Stimulated activated CD8-positive, alpha-beta memory T cell treated with anti-CD3 and anti-CD28 coated beads, Interleukin-4, amount 100 ng/mL, for 48 hours (primary cell): ENCODE measurements around the gene C6orf136.

Experiments used
- DNase-seq: peaks from one replicate; pipeline ENCODE4 v3.0.0-alpha.2; 2020

Gene C6orf136

DNA sequence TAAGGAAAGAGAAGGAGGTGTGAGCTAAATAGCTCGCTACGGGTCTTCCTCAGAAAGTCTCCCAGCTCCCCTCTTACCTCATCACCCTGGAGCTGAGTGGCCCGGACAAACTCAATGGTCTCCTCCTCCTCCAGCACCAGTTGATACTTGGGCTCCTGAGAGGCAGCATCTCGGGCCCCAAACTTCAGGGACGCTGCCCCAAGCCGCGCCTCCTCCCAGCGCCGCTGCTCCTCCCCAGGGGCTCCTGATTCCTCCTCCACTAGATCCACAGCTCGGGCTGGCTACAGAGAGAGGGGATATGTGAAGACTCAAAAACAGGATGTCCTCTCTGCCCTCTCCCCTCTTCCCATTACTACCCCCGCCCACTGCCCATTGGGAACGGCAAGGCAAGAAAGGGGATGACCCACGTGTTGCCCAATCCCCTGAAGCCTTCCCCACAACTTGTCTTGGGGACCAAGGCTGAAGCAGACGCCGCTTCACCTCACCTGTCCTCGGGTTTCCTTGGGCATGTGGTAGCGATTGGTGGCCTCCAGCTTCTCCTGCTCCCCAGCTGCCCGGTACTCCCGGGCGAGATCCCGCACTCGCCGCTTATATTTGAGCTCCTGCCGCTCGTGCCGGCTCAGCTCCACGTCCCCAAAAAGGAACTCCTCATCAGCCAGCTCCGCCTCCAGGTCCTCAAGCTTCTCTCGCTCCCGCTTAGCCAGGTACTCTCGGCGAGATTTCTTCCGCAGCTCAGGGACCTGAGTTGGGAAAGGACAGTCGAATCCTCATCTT, 18.2 kb downstream of the C6orf136 start:
- no peak for DNase-seq

DNA sequence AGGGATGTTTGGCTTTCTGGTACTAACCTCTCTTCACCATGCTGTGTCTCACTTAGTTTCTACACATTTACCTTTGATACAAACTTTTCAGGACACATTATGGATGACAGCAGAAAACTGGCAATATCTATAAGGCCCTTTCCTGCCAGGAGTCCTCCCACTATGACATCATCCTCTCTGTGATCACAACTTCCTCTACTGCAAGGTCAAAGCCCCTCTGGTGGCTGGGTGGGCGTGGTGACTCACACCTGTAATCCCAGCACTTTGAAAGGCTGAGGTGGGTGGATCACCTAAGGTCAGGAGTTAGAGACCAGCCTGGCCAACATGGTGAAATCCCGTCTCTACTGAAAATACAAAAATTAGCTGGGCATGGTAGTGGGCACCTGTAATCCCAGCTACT, 19.4 kb downstream of the C6orf136 start:
- DNase-seq = peak; percentile 80

DNA sequence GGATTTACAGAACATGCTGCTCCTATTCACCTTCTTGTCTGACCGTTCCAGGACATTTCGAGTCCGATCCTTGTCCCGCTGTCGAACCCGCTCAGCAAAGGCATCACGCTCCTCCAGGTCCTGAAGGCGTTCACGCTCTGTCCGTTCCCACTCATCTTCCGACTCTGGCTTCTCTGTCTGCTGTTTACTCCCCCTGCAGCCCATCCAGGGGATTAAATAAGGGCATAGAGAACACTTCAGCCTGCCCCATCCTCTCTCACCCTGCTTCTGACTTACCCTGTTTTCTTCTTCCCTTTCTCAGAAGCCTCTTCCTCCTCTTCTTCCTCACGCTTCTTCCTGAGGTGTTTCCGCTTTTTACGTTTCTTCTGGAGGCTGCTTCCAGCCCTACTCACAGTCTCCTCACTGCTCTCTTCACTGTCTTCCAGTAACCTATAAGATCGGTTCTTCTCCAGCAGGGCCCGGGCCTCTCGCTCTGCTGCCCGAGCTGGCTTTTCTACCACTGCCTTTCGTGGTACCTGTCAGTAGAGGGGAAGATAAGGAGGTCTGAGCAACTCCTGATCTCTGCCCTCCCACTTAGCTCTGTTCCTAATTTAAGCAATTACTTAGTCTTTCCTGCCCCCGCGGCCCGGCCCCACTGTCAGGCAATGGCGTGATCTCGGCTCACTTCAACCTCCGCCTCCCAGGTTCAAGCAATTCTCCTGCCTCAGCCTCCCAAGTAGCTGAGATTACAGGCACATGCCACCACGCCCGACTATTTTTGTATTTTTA, 24.0 kb downstream of the C6orf136 start:
- DNase-seq = no peak

- peak; percentile 94 for DNase-seq
Observed at GRCh38 chr6:30672445-30673253, 25.7 kb downstream of the C6orf136 start, which contains the start of gene DHX16. Gene DHX16 (minus strand): TSS chr6:30673006. CDS start chr6:30672841, 165 bp downstream.

DNA sequence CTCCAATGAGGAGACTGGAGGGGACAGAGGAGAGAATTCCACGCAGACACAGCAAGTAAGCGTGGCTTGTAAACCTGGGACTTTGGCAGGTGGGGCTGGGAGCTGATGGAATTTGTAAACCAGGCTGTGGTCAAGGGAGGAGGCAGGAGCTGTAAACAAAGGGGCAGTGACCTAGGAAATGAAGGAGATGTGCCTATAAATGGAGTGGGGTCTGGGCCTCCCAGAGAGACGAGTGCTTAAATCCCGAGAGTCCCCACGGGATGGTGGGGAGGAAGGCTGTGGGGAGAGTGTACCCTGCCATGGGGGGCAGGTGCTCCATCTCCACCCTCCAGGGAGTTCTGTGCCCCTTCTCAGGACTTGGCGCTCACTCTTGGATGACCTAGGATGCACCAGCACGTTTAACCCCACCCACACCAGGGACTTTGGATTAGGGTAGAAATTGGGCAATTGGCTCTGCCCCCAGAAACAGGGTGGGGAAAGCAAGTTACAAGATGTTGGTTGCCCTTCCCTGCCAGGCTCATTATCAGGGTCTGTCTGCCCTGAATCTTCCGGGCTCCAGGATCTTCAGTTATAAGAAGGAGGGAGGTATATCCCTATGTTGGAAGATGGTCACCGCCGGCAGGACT, 29.8 kb downstream of the C6orf136 start:
- DNase-seq = no peak

GRCh38 chr6:30678964-30679726, 32.2 kb downstream of the C6orf136 start:
- DNase-seq = peak; percentile 95

GRCh38 chr6:30679765-30680535, 33.0 kb downstream of the C6orf136 start:
- peak; percentile 32 for DNase-seq

GRCh38 chr6:30681766-30682142, 34.8 kb downstream of the C6orf136 start:
- DNase-seq = no peak

GRCh38 chr6:30682143-30683117, 35.5 kb downstream of the C6orf136 start:
- peak; percentile 88 for DNase-seq

DNA sequence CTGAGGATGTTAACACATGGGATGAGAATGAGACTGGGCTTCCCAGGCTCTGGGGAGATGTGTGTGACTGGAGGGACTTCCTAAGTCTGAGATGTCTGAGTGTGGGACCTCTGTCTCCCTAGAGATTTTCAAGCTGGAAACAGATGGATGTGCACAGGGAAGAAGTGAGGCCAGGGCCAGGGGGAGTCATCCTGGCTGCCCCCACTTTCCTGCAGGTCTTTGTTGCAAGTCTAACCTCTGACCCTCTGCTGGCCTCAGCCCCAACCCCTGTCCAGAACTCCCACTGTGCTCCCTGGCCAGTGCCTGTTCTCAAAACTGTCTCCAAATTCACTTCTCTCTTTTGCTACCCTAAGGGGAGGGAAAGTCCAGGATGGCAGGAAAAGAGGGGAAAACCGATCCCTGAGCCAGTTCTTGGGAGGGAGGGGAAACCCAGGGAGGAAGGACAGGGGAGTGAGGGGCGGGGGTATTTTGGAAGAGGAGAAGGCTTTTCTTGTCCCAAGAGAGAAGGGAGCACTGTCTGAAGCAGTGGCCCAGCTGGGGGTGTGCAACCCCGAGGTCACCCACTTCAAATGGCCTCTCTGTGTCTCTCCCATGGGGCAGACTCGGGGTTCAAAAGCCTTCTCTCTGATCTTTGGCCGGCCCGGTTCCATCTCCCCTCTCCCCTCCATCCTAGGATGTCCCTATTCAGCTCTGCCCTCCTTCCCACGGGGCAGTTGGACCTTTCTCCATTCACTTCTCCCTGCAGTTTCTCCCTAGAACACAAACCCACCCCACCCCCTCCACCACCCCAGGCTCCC, 36.4 kb downstream of the C6orf136 start:
- DNase-seq = peak; percentile 38

GRCh38 chr6:30683980-30684338, 37.0 kb downstream of the C6orf136 start:
- no peak for DNase-seq

GRCh38 chr6:30684386-30685156, 37.6 kb downstream of the C6orf136 start:
- peak; percentile 74 for DNase-seq

DNA sequence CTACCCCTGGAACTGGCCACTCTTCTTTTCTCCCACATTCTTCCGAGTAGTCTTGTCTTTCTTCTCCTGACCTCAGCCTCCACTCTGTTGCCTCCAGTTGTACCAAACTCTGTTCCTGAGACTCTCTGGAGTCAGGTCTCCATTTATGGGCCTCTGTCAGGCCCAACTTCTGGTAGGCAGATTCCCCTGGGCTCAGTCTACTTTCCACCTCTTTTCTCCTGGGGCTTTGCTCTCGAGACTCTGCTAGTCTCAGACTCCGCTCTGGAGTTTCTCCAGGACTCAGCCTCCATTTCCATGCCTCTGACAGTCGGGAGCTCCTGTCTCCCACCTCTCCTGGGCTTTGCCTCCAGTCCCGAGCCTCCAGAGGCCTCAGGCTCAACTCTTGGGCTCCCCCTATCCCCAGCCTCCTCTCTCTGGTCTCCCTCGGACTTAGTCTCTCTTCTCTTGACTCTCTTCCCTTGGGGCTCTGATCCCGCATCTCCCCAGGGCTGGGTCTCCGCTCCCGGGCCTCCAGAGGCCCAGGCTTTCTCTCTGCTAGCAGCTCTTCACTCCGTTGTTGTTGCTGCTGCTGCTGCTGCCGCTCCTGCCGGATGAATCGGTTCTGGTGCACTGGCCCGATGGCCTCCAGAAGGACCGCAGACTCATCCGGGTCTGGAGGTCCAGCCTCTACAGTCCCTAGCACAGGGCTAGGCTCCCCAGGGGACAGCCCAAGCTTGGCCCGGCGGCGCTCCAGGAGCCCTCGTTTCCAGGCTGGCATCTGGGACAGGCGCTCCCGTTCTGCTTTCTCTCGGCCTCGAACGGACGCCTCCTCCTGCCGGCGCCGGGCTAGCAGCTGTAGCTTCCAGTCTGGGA, 38.5 kb downstream of the C6orf136 start:
- peak; percentile 52 for DNase-seq

DNA sequence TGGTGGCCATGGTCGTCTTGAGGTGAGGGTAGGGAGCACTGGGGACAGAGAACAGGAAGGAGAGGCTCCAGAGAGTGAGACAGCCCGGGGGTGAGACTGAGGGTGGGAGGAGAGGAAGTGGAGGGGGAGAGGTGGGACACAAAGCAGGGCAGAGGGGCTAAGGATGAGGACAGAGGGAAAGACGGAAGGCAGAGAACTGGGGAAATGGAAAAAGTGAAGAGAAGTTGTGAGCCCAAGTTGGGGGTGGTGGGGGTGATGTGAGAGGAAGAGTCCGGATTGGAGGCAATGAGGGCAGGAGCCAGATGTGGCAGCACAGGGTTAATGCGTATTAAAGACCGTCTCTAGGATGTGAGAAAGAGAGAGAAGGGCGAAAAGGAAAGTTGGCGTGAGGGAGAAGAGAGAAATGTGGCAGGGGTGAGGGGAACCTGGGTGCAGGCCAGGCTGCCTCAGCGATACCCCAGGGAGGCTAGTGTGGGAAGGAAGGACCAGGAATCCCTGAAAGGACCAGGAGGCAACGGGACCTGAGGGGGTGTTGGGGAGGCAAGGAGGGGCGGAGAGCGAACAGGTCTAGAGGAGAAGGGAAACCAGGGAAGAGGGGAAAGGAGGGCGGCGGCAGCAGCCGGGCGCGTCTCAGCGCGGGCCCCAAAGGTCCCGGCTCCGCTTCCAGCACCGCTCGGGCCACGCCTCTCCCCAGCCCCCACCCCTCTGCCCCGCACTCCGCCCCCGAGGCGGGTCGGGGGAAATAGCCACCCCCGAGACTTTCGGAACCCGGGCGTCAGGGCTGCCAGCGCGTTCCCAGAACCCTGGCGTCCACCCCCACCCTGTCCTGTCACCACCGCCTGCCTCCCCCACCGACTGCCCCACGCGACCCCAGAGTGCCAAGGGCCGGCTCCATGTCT, 39.3 kb downstream of the C6orf136 start, which contains the start of gene PPP1R18:
TSS of gene PPP1R18 (minus strand) at position 637 of the 899 bp plus-strand sequence. CDS start at position 10, 627 bp downstream.
- peak; percentile 91 for DNase-seq

DNA sequence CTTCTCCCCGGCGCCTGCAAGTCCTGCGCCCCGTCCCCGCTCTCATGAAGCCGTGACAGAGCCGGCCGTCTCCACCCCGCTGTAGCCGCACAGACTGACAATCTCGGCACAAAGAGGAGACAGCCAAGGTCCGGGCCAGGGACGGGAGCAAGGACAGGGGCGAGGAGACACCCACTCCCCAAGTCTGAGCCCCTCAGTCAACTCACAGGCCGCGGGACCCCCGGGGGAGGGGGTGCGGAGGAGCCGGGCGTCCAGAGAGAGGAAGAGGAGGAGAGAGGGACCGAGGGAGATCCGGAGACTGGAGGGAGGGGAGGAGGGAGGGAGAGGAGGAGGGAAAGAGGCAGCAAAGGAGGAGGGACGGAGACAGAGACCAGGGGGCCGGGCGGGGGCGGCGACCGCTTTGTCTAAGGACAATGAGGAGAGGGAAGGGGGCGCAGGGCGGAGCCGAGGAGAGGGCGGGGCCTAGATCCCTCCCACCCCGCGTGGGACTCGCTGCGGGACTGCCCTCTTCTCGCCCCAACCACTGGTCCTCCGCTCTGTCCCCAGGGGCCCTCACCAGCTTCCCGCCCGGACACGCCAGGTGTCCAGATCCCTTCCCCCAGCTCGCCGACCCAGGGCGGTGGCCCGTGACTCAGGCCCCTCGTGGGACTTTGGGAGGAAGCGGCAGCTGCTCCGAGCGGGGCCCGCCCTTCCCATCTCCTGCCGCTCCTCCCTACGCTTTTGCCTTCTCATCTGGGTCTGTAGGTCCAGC, 40.1 kb downstream of the C6orf136 start:
- peak; percentile 94 for DNase-seq
